ENCODE results near the gene ADGRA1.

Gene ADGRA1

GRCh38 chr10:133162910-133163856 lies 75.5 kb downstream of the ADGRA1 start:
- H3K36me3 ChIP-seq (ENCODE audit: control insufficient read depth, insufficient read depth, low read length): no peaks in the 10 kb centered on the region
- no peaks in the 10 kb centered on the region for H3K9me3 ChIP-seq (ENCODE audit: control insufficient read depth, low read length)
- H3K9ac ChIP-seq (ENCODE audit: low read length): no peak overlapping the region
- H3K27me3 ChIP-seq (ENCODE audit: control insufficient read depth, insufficient read depth, low read length): peaks cover 29% of the 10 kb centered on the region
- H3K4me1 ChIP-seq (ENCODE audit: control insufficient read depth, insufficient read depth, low read length): peaks cover 12% of the 10 kb centered on the region
- H3K4me3 ChIP-seq (ENCODE audit: low read length): no peak overlapping the region

GRCh38 chr10:133163889-133164815 lies 76.4 kb downstream of the ADGRA1 start:
- H3K9me3 ChIP-seq (ENCODE audit: control insufficient read depth, low read length): no peaks in the 10 kb centered on the region
- no peak overlapping the region for H3K9ac ChIP-seq (ENCODE audit: low read length)
- H3K27me3 ChIP-seq (ENCODE audit: control insufficient read depth, insufficient read depth, low read length): peaks cover 26% of the 10 kb centered on the region
- H3K36me3 ChIP-seq (ENCODE audit: control insufficient read depth, insufficient read depth, low read length): no peaks in the 10 kb centered on the region
- H3K4me3 ChIP-seq (ENCODE audit: low read length): no peak overlapping the region
- peaks cover 12% of the 10 kb centered on the region for H3K4me1 ChIP-seq (ENCODE audit: control insufficient read depth, insufficient read depth, low read length)

GRCh38 chr10:133164816-133165555 lies 77.3 kb downstream of the ADGRA1 start:
- H3K36me3 ChIP-seq (ENCODE audit: control insufficient read depth, insufficient read depth, low read length): no peaks in the 10 kb centered on the region
- no peak overlapping the region for H3K4me3 ChIP-seq (ENCODE audit: low read length)
- no peak overlapping the region for H3K9ac ChIP-seq (ENCODE audit: low read length)
- peaks cover 23% of the 10 kb centered on the region for H3K27me3 ChIP-seq (ENCODE audit: control insufficient read depth, insufficient read depth, low read length)
- peaks cover 12% of the 10 kb centered on the region for H3K4me1 ChIP-seq (ENCODE audit: control insufficient read depth, insufficient read depth, low read length)
- no peaks in the 10 kb centered on the region for H3K9me3 ChIP-seq (ENCODE audit: control insufficient read depth, low read length)

- Histone ChIP-seq H3K4me3 (ENCODE audit: low read length) (no peak overlapping the region), H3K4me1 (ENCODE audit: control insufficient read depth, insufficient read depth, low read length) (peaks cover 7% of the 10 kb centered on the region), H3K27me3 (ENCODE audit: control insufficient read depth, insufficient read depth, low read length) (peaks cover 17% of the 10 kb centered on the region), H3K9me3 (ENCODE audit: control insufficient read depth, low read length) (no peaks in the 10 kb centered on the region), H3K9ac (ENCODE audit: low read length) (no peak overlapping the region), H3K36me3 (ENCODE audit: control insufficient read depth, insufficient read depth, low read length) (no peaks in the 10 kb centered on the region)
Observed at GRCh38 chr10:133165556-133166503, 78.1 kb downstream of the ADGRA1 start.

- no peaks in the 10 kb centered on the region for H3K9me3 ChIP-seq (ENCODE audit: control insufficient read depth, low read length)
- H3K4me1 ChIP-seq (ENCODE audit: control insufficient read depth, insufficient read depth, low read length): peaks cover under 1% of the 10 kb centered on the region
- H3K9ac ChIP-seq (ENCODE audit: low read length): no peak overlapping the region
- peaks cover 11% of the 10 kb centered on the region for H3K27me3 ChIP-seq (ENCODE audit: control insufficient read depth, insufficient read depth, low read length)
- no peaks in the 10 kb centered on the region for H3K36me3 ChIP-seq (ENCODE audit: control insufficient read depth, insufficient read depth, low read length)
- no peak overlapping the region for H3K4me3 ChIP-seq (ENCODE audit: low read length)
Observed at GRCh38 chr10:133166504-133166827, 78.7 kb downstream of the ADGRA1 start.

- H3K9me3 ChIP-seq (ENCODE audit: control insufficient read depth, low read length): no peaks in the 10 kb centered on the region
- H3K4me1 ChIP-seq (ENCODE audit: control insufficient read depth, insufficient read depth, low read length): no peaks in the 10 kb centered on the region
- no peak overlapping the region for H3K4me3 ChIP-seq (ENCODE audit: low read length)
- no peaks in the 10 kb centered on the region for H3K36me3 ChIP-seq (ENCODE audit: control insufficient read depth, insufficient read depth, low read length)
- H3K9ac ChIP-seq (ENCODE audit: low read length): no peak overlapping the region
- peaks cover 5% of the 10 kb centered on the region for H3K27me3 ChIP-seq (ENCODE audit: control insufficient read depth, insufficient read depth, low read length)
Observed at GRCh38 chr10:133166828-133167692, 79.3 kb downstream of the ADGRA1 start.

GRCh38 chr10:133167693-133168616 lies 80.2 kb downstream of the ADGRA1 start:
- H3K4me1 ChIP-seq (ENCODE audit: control insufficient read depth, insufficient read depth, low read length): no peaks in the 10 kb centered on the region
- peaks cover 3% of the 10 kb centered on the region for H3K27me3 ChIP-seq (ENCODE audit: control insufficient read depth, insufficient read depth, low read length)
- H3K9ac ChIP-seq (ENCODE audit: low read length): no peak overlapping the region
- H3K36me3 ChIP-seq (ENCODE audit: control insufficient read depth, insufficient read depth, low read length): no peaks in the 10 kb centered on the region
- H3K9me3 ChIP-seq (ENCODE audit: control insufficient read depth, low read length): no peaks in the 10 kb centered on the region
- no peak overlapping the region for H3K4me3 ChIP-seq (ENCODE audit: low read length)

- Histone ChIP-seq H3K4me3 (ENCODE audit: low read length) (no peak overlapping the region), H3K27me3 (ENCODE audit: control insufficient read depth, insufficient read depth, low read length) (peaks cover 3% of the 10 kb centered on the region), H3K9me3 (ENCODE audit: control insufficient read depth, low read length) (no peaks in the 10 kb centered on the region), H3K9ac (ENCODE audit: low read length) (no peak overlapping the region), H3K4me1 (ENCODE audit: control insufficient read depth, insufficient read depth, low read length) (no peaks in the 10 kb centered on the region), H3K36me3 (ENCODE audit: control insufficient read depth, insufficient read depth, low read length) (no peaks in the 10 kb centered on the region)
Observed at GRCh38 chr10:133168617-133169031, 80.9 kb downstream of the ADGRA1 start.

GRCh38 chr10:133169173-133169947 lies 81.6 kb downstream of the ADGRA1 start:
- Histone ChIP-seq H3K4me3 (ENCODE audit: low read length) (no peak overlapping the region), H3K9ac (ENCODE audit: low read length) (no peak overlapping the region), H3K4me1 (ENCODE audit: control insufficient read depth, insufficient read depth, low read length) (no peaks in the 10 kb centered on the region), H3K36me3 (ENCODE audit: control insufficient read depth, insufficient read depth, low read length) (no peaks in the 10 kb centered on the region), H3K27me3 (ENCODE audit: control insufficient read depth, insufficient read depth, low read length) (peaks cover 3% of the 10 kb centered on the region), H3K9me3 (ENCODE audit: control insufficient read depth, low read length) (no peaks in the 10 kb centered on the region)
